Suprapubic skin (tissue), 4 donors: ENCODE results near the gene KCNK18.

Experiments
- CTCF ChIP-seq, 2 donors: fragments of 200-600 bp in 1 of 2; fragments of 450-650 bp in 1 of 2; sonication (generic) in 1 of 2; IDR thresholded peaks; one replicate each; pipeline ENCODE4 v1.5.1; 2016 to 2019; ENCODE audit warnings: antibody characterized with exemption in 2 of 2, mild to moderate bottlenecking in 1 of 2, moderate library complexity in 1 of 2
- EP300 ChIP-seq: sonication (generic); formaldehyde crosslinking; IDR thresholded peaks from one replicate; pipeline ENCODE4 v1.6.1; 2017; ENCODE audit warnings: antibody characterized with exemption
- POLR2A ChIP-seq, 2 donors: fragments of 450-650 bp; IDR thresholded peaks; one replicate each; pipeline ENCODE4 v1.6.1; 2017; ENCODE audit warnings: antibody characterized with exemption in 2 of 2, mild to moderate bottlenecking in 2 of 2, moderate library complexity in 2 of 2
- POLR2AphosphoS5 ChIP-seq, 3 donors: sonication (generic); formaldehyde crosslinking; IDR thresholded peaks; one replicate each; pipeline ENCODE4 v1.6.1; 2017; ENCODE audit warnings: antibody characterized with exemption in 3 of 3

GRCh38 chr10:117254338-117254737, 57.0 kb downstream of the KCNK18 start:
- no peak for TF ChIP-seq CTCF (IDR thresholded peaks at IDR 0.05)
- TF ChIP-seq POLR2AphosphoS5 (IDR thresholded peaks at IDR 0.05), result no peak
- no peak for TF ChIP-seq POLR2A (IDR thresholded peaks at IDR 0.05)
- TF ChIP-seq EP300, result no peak
